ENCODE measurements around the gene RFX1.
"Not testable (repeated sequence)": the region's sequence is repeated elsewhere in the genome, so short reads cannot be mapped to it uniquely, and the experiment has no call there.

The RFX1 gene

DNA sequence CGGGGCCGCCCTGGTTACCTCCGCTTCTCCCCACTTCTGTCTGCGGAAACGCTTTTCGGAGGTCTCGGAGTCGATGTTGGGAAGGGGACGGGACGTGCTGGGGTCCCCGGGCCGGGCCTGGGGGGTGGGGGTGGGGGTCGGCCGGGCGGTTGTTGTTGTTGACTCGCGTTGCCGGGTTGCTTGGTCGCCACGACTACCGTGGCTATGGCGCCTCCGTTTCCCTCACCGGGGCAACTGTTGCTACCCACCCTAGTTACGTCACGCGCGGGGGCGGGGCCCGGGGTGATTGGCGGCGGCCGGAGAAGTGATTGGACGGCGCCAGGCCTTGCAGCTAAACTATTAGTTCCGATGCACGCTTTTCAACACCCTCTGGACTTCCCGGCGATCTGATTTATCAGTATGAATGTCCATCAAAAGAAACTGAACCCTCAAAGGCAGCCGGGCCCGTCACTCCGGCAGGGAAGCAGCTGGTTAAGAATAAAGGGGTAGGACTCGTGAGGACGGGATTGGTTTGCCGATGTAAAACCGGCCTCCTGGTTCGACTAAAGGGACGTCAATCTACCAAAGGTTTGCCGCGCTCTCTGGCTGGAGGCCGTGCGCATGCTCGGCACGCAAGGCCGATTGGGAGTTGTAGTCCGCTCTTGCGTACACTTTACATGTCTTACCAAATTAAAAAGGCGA lies at the start of gene RFX1:
Gene RFX1 (minus strand): TSS at position 236 of the 681 bp plus-strand sequence. CDS start 12,477 bp downstream, outside the sequence.
- peak; percentile 100 for DNase-seq

DNA sequence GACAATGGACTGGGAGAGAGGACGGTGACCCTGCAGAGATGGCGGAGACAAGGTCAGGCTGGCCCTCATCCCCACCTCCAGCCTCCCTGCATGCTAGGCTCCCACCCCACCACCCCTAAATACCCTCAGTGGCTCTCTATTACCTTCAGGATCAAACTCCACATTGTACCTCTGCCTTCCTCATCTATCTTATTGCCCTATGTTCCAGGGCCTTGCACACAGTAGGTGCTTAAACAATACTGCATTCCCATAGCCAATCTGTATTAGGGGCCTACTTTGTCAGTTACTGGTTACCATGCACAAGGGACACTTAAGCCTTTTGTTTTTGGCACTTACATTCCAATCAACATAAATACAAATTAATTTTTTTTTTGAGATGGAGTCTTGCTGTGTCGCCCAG lies 49.3 kb upstream of the RFX1 start:
- no peak for DNase-seq

DNA sequence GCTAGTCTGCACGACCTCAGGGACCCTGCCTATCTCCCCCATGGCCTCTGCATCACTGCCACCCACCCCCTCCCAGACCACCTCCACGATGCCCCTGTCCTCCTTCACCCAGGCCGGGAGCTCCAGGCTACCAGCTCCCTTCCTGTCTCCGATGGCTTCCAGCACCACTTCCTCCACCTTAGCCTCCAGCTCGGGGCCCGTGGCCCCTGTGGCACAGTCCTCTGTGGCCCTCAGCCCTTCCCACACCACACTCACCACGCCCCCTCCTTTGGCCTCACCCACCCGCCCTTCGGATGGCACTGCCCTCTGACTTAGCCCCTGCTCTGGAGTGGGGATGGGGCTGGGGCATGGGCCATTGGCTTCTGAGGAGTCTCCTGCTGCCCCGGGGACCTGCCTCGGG lies 48.6 kb upstream of the RFX1 start:
- no peak for DNase-seq

DNA sequence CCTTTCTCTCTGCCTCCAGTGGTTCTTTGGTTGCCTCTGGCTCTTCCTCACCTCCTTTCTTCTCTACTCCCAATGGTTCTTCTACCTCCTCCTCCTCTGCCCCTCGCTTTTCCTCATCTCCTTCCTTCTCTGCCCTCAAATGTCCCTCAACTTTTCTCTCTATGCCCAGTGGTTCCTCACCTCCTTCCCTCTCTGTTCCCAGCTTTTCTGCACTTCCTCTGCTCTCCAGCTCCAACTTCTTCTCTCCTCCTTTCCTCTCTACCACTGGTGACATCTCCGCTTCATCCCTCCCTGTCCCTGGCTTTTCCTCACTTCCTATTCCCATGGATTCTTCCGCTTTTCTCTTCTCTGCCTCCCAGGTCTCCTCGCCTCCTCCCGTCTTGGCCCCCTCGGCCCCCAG lies 48.0 kb upstream of the RFX1 start:
- DNase-seq: no peak

DNA sequence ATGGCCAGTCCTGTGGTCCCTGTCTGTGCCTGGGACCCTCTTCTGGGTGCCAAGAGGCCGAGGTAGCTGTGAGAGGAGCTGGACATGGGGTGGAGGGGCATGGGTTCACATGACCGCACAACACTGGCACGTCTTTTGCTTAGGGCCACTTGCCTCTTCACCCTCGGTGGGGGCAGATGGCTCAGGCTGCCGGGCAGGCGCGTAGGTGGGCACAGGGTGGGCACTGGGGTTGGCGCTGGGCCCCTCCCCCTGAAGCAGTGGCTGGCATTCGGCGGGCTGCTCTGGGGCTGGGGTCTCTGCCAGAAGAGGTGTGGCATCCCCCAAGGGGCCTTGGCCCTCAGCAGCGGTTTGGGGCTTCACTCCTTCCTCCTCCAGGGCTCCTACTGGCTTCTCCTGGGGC lies 47.4 kb upstream of the RFX1 start:
- DNase-seq: no peak

DNA sequence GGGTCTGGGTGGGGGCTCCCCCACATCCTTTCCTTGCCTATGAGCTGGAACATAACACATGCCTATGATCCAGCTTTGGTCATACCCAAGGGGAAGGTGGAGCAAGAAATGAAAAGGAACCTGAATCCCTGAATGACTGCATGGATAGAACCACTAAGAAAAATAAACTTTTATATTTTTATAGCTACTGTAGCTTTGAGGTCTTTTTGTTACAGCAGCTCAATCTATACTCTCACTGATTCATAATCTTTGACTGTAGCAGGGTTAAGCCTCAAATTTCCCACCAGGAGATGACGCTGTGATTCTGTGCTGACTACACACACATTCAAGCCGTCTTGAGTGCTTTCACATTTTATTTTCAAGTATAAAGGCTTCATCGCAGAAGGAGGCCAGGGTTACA lies 46.9 kb upstream of the RFX1 start:
- DNase-seq: no peak

- no peak for DNase-seq
Measured at GRCh38 chr19:14052470-14052869, 46.4 kb upstream of the RFX1 start.

DNA sequence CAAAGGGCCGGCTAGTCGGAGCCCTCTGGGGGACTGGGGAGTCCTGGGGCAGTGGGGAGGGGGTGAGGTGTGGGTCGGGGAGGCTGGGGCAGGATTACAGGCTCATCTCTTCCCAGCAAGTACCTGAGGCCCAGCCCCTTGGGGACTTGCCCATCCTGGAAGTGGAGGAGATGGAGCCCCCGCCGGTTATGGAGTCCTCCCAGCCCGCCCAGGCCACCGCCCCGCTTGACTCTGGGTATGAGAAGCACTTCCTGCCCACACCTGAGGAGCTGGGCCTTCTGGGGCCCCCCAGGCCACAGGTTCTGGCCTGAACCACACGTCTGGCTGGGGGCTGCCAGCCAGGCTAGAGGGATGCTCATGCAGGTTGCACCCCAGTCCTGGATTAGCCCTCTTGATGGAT lies 45.9 kb upstream of the RFX1 start:
- no peak for DNase-seq

DNA sequence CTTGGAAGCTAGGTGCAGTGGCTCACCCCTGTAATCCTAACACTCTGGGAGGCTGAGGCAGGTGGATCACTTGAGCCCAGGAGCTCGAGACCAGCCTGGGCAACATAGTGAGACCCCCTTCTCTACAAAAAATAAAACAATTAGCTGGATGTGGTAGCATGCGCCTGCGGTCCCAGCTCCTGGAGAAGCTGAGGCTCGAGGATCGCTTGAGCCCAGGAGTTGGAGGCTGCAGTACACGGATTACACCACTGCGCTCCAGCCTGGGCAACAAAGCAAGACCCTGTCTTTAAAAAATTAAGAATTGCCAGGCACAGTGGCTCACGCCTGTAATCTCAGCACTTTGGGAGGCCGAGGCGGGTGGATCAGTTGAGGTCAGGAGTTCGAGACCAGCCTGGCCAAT lies 44.8 kb upstream of the RFX1 start:
- DNase-seq: not testable (repeated sequence)

GRCh38 chr19:14050512-14050911 lies 44.4 kb upstream of the RFX1 start:
- no peak for DNase-seq

DNA sequence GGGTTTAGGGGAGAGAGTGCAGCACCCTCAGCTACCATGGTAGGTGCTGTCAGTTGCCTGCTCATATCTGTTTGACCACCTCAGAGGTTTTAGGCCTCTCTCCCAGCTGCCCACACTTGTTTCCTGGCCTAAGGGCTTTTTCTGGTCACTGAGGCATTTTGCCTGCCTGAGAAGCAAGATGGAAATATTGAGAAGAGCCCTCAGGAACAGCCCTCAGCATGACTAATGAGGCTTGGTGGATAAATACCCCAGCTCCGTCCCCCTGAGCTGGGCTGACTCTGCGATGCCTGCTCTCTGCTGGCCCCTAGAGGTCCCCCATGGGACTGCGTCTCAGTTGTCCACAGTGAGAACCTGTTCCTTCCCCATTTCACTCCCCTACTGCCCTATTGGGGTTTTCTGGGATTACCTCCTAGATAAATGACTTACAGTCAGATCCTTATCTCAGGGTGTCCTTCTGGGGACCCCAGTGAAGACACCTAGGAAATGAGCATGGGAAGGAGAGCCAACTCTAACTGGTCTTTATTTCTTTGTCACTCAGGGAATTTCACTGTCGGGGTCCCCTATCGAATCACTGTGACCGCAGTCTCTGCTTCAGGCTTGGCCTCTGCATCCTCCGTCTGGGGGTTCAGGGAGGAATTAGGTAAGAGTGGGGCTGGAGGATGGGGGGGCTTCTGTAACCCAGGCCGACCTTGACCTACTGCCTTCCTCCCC lies 42.5 kb upstream of the RFX1 start:
- DNase-seq: no peak

DNA sequence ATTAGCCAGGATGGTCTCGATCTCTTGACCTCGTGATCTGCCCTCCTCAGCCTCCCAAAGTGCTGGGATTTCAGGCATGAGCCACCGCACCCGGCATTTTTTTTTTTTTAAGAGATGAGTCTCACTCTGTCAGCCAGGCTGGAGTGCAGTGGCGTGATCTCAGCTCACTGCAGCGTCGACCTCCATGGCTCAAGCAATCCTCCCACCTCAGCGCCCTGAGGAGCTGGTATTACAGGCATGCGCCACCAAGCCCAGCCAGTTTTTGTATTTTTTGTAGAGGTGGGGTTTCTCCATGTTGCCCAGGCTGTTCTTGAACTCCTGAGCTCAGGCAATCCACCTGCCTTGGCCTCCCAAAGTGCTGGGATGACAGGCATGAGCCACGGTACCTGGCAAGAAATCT lies 41.7 kb upstream of the RFX1 start:
- not testable (repeated sequence) for DNase-seq

DNA sequence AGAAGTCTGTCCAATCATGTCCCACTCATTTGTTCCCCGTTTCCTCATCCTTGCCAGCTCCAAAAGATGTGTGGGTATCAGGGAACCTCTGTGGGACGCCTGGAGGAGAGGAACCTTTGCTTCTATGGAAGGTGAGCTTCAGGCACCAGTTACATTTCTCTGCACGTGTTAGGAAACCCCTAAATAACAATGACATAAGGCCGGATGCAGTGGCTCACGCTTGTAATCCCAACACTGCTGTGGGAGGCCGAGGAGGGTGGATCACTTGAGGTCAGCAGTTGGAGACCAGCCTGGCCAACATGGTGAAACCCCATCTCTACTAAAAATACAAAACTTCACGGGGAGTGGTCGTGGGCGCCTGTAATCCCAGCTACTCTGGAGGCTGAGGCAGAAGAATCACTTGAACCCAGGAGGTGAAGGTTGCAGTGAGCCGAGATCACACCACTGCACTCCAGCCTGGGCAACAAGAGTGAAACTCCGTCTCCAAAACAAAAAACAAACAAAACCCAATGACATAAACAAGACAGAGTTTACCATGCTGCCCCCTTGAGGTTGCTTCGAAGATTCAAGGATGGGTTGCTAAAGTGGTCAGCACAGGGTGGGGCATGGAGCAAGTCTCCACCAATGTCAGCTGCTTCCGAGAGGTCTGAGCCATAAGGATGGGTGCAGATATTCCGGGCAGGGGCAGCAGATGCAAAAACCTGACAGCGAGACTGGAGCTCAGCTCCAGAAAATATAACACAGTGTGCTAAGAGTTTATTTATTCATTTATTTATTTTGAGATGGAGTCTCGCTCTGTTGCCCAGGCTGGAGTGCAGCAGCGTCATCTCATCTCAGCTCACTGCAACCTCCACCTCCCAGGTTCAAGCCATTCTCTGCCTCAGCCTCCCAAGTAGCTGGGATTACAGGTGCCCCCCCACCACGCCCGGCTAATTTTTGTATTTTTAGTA lies 36.8 kb upstream of the RFX1 start:
- not testable (repeated sequence) for DNase-seq

DNA sequence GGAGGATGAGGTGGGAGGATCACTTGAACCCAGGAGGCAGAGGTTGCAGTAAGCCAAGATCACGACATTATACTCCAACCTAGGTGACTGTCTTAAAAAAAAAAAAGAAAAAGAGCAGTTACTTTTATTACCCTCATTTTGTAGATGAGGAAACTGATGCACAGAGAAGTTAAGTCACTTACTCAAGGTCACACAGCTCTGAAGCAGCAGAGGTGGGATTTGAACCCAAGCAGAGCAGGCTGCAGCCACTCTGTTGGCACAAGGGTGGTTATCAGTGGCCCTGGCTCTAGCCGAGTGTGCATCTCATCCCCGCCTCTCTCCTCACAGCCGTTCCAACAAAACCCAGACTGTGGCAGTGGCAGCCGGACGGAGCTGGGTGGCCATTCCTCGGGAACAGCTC lies 33.1 kb upstream of the RFX1 start:
- DNase-seq: no peak

DNA sequence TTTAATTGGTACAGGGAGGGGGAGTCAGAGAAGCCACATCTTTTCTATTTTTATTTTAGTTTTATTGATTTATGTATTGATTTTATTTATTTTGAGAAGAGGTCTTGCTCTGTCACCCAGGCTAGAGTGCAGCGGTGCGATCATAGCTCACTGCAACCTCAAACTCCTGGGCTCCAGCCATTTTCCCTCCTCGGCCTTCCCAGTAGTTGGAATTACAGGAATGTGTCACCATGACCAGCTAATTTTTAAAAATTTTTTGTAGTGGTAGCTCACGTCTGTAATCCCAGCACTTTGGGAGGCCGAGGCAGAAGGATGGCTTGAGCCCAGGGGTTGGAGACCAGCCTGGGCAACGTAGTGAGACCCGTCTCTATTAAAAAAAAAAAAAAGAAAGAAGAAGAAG lies 29.6 kb upstream of the RFX1 start:
- no peak for DNase-seq

- not testable (repeated sequence) for DNase-seq
Measured at GRCh38 chr19:14035159-14035558, 29.0 kb upstream of the RFX1 start.

GRCh38 chr19:14033946-14034345 lies 27.8 kb upstream of the RFX1 start:
- no peak for DNase-seq

DNA sequence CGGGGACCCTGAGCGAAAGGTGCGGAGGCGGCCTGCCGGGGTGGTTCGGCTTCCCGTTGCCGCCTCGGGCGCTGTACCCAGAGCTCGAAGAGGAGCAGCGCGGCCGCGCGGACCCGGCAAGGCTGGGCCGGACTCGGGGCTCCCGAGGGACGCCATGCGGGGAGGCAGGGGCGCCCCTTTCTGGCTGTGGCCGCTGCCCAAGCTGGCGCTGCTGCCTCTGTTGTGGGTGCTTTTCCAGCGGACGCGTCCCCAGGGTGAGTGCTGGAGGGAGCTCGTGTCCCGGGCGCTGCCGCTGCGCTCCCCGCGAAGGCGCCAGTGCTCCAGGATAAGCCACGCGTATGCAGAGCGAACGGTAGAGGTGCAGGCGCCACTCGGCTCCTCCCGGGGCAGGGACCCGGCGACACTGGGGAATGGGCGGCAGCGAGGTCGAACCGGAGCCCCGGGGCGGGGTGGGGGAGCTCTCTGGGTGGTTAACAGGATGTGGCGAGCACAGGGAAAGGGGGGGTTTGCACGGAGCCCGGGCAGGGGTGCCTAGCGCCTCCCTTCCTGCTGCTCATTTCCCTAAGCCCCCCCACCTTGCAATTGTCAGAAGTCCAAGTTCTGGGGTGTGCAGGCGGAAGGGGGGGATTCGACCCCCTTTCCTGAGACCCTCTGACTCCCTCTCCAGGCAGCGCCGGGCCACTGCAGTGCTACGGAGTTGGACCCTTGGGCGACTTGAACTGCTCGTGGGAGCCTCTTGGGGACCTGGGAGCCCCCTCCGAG lies 25.8 kb upstream of the RFX1 start, which contains the start of gene IL27RA:
Gene IL27RA (plus strand): TSS at position 44 of the 762 bp plus-strand sequence. CDS start 111 bp downstream, at position 155.
- DNase-seq: no peak

DNA sequence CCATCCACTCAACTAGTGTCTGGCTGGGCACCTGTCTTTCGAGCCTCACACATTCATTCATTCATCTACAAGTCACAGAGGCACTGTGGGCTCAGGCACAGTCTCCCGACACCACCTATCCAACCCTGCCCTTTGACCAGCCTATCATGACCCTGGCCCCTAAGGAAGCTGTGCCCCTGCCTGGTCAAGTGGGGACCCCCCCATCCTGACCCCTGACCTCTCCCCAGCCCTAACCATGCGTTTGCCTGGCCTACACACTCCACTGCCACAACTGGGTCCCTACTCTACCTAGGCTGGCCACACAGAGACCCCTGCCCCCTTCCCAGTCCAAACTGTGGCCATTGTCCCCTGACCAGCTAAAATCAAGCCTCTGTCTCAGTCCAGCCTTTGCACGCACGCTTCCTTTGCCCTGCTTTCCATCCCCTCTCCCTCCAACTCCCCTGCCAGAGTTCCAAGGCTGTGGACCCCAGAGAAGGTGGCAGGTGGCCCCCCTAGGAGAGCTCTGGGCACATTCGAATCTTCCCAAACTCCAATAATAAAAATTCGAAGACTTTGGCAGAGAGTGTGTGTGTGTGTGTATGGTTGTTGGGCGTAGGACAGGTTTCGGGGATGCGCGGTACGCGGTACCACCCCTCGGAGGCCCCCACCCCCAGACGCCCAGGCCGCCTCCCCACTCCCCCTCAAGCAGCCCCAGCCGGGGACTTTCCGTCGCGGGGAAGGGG lies 25.0 kb upstream of the RFX1 start:
- no peak for DNase-seq

GRCh38 chr19:14028901-14029300 lies 22.8 kb upstream of the RFX1 start:
- no peak for DNase-seq

DNA sequence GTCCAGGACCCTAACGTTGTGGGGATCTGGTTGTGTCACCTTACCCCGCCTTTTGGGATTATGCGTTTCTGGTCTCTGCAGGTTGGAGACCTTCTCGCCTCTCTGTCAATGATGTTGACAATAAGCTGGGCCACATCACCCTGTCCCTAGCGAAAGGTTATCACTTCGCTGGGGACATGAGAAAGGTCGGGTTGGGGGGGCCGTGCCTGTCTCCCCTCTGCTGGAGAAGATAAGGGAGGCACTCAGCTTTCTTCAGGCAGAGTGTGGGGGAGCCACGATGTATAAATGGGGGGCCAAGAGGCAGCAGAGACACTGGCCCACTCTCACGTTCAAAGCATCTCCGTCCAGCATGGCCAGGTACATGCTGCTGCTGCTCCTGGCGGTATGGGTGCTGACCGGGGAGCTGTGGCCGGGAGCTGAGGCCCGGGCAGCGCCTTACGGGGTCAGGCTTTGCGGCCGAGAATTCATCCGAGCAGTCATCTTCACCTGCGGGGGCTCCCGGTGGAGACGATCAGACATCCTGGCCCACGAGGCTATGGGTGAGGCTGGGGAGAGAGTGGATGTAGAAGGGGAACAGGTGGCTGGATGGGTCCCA lies 21.8 kb upstream of the RFX1 start, which contains the start of gene RLN3:
Gene RLN3 (plus strand): TSS at position 293 of the 595 bp plus-strand sequence. CDS start 57 bp downstream, at position 350.
- DNase-seq: no peak

Data from NCI-H524 treated with DMSO at 0.1 percent for 48 hours (cell line).